ENCODE measurements around the gene MEF2C.

- TF ChIP-seq CTCF (IDR thresholded peaks at IDR 0.05) (no peak), POLR2A (IDR thresholded peaks at IDR 0.05) (no peak)
Measured at GRCh38 chr5:88824892-88825583, 57.9 kb downstream of the MEF2C start.
